ENCODE results near the gene PIP4K2A. TPM values are rescaled to one million over a fixed set of nuclear protein-coding genes. Genes with fewer than 3 reads are reported as not detected.

The PIP4K2A gene
- total RNA-seq, 1 donor from 2014 or later = 34.9 TPM

DNA sequence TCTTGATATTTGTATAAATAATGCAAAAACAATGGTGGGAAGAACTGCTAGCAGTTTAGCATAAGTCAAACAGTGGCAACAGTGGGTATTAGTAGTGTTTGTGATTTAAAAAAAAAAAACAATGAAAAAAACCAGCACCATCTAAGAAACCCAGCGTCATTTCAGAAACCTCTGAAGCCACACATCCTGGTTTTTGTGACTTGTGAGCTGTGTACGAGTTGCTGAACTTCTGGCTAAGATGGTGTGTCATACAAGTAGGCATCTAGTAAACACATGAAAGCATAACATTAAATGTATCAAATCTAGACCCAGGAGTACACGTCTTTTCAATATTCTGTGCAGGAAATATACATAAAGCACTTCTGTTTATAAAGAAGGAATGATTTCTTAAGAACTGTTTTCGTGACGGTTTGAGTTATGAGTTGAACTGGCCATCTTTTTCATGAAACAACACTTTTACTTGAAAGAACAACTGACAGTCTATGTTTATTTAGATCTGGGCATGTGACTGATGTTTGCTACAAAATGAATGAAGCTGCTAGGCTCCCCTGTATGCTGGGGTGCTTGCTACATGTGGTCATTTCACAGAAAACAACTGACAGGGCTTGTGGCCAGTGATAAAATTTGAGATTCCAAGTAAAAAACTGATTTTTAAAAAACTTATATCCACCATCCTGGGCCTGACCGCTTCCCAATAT, 143.5 kb downstream of the PIP4K2A start:
- no peak overlapping the region for H3K27ac ChIP-seq
- H3K27me3 ChIP-seq = no peaks in the 10 kb centered on the region
- no peak overlapping the region for H3K4me3 ChIP-seq
- H3K36me3 ChIP-seq = peaks cover 18 to 52% of the 10 kb centered on the region in 2 donors
- DNase-seq (ENCODE audit: low spot score in 2 of 2) = no peak
- H3K4me1 ChIP-seq = no peaks in the 10 kb centered on the region
- H3K9me3 ChIP-seq = no peaks in the 10 kb centered on the region
- TF ChIP-seq, protein P1, sequence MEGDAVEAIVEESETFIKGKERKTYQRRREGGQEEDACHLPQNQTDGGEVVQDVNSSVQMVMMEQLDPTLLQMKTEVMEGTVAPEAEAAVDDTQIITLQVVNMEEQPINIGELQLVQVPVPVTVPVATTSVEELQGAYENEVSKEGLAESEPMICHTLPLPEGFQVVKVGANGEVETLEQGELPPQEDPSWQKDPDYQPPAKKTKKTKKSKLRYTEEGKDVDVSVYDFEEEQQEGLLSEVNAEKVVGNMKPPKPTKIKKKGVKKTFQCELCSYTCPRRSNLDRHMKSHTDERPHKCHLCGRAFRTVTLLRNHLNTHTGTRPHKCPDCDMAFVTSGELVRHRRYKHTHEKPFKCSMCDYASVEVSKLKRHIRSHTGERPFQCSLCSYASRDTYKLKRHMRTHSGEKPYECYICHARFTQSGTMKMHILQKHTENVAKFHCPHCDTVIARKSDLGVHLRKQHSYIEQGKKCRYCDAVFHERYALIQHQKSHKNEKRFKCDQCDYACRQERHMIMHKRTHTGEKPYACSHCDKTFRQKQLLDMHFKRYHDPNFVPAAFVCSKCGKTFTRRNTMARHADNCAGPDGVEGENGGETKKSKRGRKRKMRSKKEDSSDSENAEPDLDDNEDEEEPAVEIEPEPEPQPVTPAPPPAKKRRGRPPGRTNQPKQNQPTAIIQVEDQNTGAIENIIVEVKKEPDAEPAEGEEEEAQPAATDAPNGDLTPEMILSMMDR (IDR thresholded peaks at IDR 0.05) = no peak
- intact Hi-C loops (cut with DNase I) = loop anchor here (5.0 kb wide), 1 partner anchor 416 kb away; no protein-coding TSS in a partner anchor

DNA sequence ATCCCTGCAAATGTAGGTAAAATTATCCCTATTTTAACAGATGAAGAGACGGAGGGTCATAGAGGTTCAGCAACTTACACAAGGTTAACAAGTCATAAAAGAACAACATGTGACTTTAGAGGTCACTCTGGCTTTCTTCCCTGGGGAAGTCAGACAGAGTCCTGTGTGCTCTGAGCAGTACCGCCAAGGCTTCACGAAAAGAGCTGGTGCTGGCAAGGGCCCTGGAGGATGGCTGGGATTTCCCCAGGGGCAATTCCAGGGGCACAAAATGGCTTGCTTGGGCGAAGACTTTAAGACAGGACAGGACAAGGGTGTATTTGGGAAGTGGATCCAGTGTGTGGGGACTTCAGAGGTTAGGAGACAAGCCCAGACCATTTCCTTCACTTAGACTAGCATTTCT, 144.1 kb downstream of the PIP4K2A start:
- TF ChIP-seq, protein P1 (IDR thresholded peaks at IDR 0.05) = no peak
- H3K4me3 ChIP-seq = no peak overlapping the region
- no peak for DNase-seq (ENCODE audit: low spot score in 2 of 2)
- peaks cover 18 to 46% of the 10 kb centered on the region in 2 donors for H3K36me3 ChIP-seq
- no peaks in the 10 kb centered on the region for H3K9me3 ChIP-seq
- intact Hi-C loops (cut with DNase I) = loop anchor here (5.0 kb wide), 1 partner anchor 417 kb away; no protein-coding TSS in a partner anchor
- no peak overlapping the region for H3K27ac ChIP-seq
- H3K4me1 ChIP-seq = no peaks in the 10 kb centered on the region
- H3K27me3 ChIP-seq = no peaks in the 10 kb centered on the region

DNA sequence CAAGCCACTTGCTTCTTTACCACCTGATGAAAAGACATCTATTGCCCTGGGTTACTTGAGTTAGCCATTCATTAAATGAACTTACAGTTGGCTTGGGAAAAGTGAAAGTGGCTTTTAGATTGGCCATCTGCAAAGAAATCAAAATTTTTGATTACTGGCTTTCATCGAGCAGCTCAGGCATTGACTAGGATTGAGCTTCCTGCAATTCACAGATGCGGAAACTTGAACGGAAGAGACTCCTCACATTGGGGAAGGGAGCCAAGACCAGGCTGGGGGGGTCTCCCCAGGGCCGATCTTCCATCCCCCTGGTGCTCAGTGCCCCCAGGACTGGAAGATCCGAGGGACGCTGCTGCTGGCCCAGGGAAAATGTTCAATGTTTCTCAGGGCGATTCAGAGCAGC, 145.4 kb downstream of the PIP4K2A start:
- H3K27me3 ChIP-seq = no peaks in the 10 kb centered on the region
- H3K36me3 ChIP-seq = peaks cover 30 to 59% of the 10 kb centered on the region in 2 donors
- H3K27ac ChIP-seq = no peak overlapping the region
- no peak for DNase-seq (ENCODE audit: low spot score in 2 of 2)
- no peaks in the 10 kb centered on the region for H3K4me1 ChIP-seq
- H3K4me3 ChIP-seq = no peak overlapping the region
- TF ChIP-seq, protein P1 (IDR thresholded peaks at IDR 0.05) = no peak
- intact Hi-C loops (cut with DNase I) = no loop called here
- no peaks in the 10 kb centered on the region for H3K9me3 ChIP-seq

DNA sequence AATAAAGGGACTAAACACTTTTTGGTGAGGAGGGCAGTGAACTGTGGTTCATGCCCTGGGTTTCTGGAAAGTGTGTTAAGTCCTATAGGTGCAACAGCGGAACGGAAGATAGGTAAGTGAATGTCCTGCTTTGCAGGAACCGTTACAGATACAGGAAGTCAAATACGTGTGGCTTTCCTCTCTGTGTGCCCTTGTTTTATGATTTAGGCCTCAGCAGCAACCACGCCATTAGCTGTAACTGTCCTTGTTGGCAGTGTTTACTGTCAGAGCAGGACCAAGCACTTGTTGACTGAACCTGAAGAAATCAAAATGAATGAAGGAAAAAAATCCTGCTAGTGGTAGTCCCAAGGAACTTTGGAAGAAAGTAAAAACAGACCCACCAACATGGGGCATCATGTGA, 150.3 kb downstream of the PIP4K2A start:
- Histone ChIP-seq H3K36me3 (peaks cover 21 to 42% of the 10 kb centered on the region in 2 donors), H3K4me3 (no peak overlapping the region), H3K27me3 (no peaks in the 10 kb centered on the region), H3K9me3 (no peaks in the 10 kb centered on the region), H3K4me1 (no peaks in the 10 kb centered on the region), H3K27ac (no peak overlapping the region)
- TF ChIP-seq, protein P1 (IDR thresholded peaks at IDR 0.05) = no peak
- intact Hi-C loops (cut with DNase I) = no loop called here
- no peak for DNase-seq (ENCODE audit: low spot score in 2 of 2)

DNA sequence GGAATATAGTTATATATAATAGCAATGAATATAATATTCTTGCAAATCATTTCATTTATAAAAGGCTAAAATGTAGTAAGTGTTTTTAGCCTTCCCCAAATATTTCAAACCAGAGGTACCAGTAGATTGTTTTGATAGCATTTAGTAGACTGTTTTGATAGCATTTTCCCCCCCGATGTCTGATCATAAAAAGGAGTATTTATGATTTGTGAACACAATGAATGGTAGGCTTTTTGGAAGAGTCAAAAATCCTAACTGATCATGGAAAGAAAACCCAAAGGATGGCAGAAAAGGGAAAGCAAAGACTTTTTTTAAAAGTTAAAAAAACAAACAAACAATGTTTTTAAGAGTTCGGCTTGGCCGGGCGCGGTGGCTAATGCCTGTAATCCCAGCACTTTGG, 152.5 kb downstream of the PIP4K2A start:
- H3K27ac ChIP-seq = no peak overlapping the region
- no peak for DNase-seq (ENCODE audit: low spot score in 2 of 2)
- no peaks in the 10 kb centered on the region for H3K9me3 ChIP-seq
- peaks cover 14 to 22% of the 10 kb centered on the region in 2 donors for H3K36me3 ChIP-seq
- no peaks in the 10 kb centered on the region for H3K4me1 ChIP-seq
- TF ChIP-seq, protein P1 (IDR thresholded peaks at IDR 0.05) = no peak
- H3K27me3 ChIP-seq = no peaks in the 10 kb centered on the region
- H3K4me3 ChIP-seq = no peak overlapping the region
- intact Hi-C loops (cut with DNase I) = no loop called here
